Measurements from ENCODE around the gene BAZ2B.
"Not testable (repeated sequence)": the region's sequence is repeated elsewhere in the genome, so short reads cannot be mapped to it uniquely, and the experiment has no call there.

Gene BAZ2B

GRCh38 chr2:159409116-159409800, 207.1 kb downstream of the BAZ2B start:
- DNase-seq: no peak
- Mint-ChIP-seq H3K27me3 (no peaks in the 10 kb centered on the region), H3K4me3 (no peak overlapping the region), H3K9me3 (no peaks in the 10 kb centered on the region), H3K4me1 (peaks cover 7% of the 10 kb centered on the region), H3K27ac (no peak overlapping the region)
- no peak for ATAC-seq

- Mint-ChIP-seq H3K4me1 (no peaks in the 10 kb centered on the region), H3K27ac (no peak overlapping the region), H3K9me3 (no peaks in the 10 kb centered on the region), H3K4me3 (no peak overlapping the region), H3K27me3 (no peaks in the 10 kb centered on the region)
- DNase-seq (no peak), ATAC-seq (no peak)
These were observed 213.6 kb downstream of the BAZ2B start for GRCh38 chr2:159402790-159403189.

GRCh38 chr2:159402160-159402559, 214.2 kb downstream of the BAZ2B start:
- H3K27ac Mint-ChIP-seq: peak overlapping the region in 1 of 2 donors; percentile 74
- not testable (repeated sequence) for H3K27me3 Mint-ChIP-seq, H3K9me3 Mint-ChIP-seq, DNase-seq, H3K4me1 Mint-ChIP-seq, H3K4me3 Mint-ChIP-seq, ATAC-seq

- Mint-ChIP-seq H3K4me1 (no peaks in the 10 kb centered on the region), H3K27ac (no peak overlapping the region), H3K4me3 (no peak overlapping the region), H3K27me3 (no peaks in the 10 kb centered on the region), H3K9me3 (no peaks in the 10 kb centered on the region)
- ATAC-seq (no peak), DNase-seq (no peak)
These were observed 216.5 kb downstream of the BAZ2B start for GRCh38 chr2:159399716-159400415.

GRCh38 chr2:159396799-159397198, 219.5 kb downstream of the BAZ2B start:
- no peak for DNase-seq
- Mint-ChIP-seq H3K9me3 (no peaks in the 10 kb centered on the region), H3K27me3 (no peaks in the 10 kb centered on the region), H3K4me3 (no peak overlapping the region), H3K4me1 (no peaks in the 10 kb centered on the region), H3K27ac (no peak overlapping the region)
- ATAC-seq: no peak

GRCh38 chr2:159382447-159383028, 233.8 kb downstream of the BAZ2B start:
- Mint-ChIP-seq H3K27me3 (no peaks in the 10 kb centered on the region), H3K9me3 (no peaks in the 10 kb centered on the region), H3K4me1 (no peaks in the 10 kb centered on the region), H3K4me3 (no peak overlapping the region), H3K27ac (no peak overlapping the region)
- DNase-seq (no peak), ATAC-seq (no peak)

GRCh38 chr2:159381574-159381973, 234.8 kb downstream of the BAZ2B start:
- no peaks in the 10 kb centered on the region for H3K9me3 Mint-ChIP-seq
- no peaks in the 10 kb centered on the region for H3K27me3 Mint-ChIP-seq

GRCh38 chr2:159380685-159381239, 235.6 kb downstream of the BAZ2B start:
- Mint-ChIP-seq H3K4me1 (no peaks in the 10 kb centered on the region), H3K27me3 (no peaks in the 10 kb centered on the region), H3K9me3 (no peaks in the 10 kb centered on the region), H3K4me3 (no peak overlapping the region), H3K27ac (no peak overlapping the region)
- DNase-seq (no peak), ATAC-seq (no peak)

More at GRCh38 chr2:159381574-159381973, 234.8 kb downstream of the BAZ2B start:
- DNase-seq: no peak
- ATAC-seq: no peak
- H3K4me1 Mint-ChIP-seq: no peaks in the 10 kb centered on the region
- no peak overlapping the region for H3K4me3 Mint-ChIP-seq
- no peak overlapping the region for H3K27ac Mint-ChIP-seq

GRCh38 chr2:159379181-159379580, 237.2 kb downstream of the BAZ2B start:
- Mint-ChIP-seq H3K27ac (no peak overlapping the region), H3K27me3 (no peaks in the 10 kb centered on the region), H3K4me3 (no peak overlapping the region), H3K9me3 (no peaks in the 10 kb centered on the region), H3K4me1 (no peaks in the 10 kb centered on the region)
- DNase-seq: no peak
- ATAC-seq: peak; percentile 59

- H3K4me1 Mint-ChIP-seq: no peaks in the 10 kb centered on the region
- H3K4me3 Mint-ChIP-seq: no peak overlapping the region
- no peaks in the 10 kb centered on the region for H3K27me3 Mint-ChIP-seq
- DNase-seq (no peak), ATAC-seq (no peak)
- no peaks in the 10 kb centered on the region for H3K9me3 Mint-ChIP-seq
- H3K27ac Mint-ChIP-seq: peak overlapping the region in 1 of 2 donors; percentile 28
These were observed 241.1 kb downstream of the BAZ2B start for GRCh38 chr2:159375241-159375640.

- H3K27ac Mint-ChIP-seq: no peak overlapping the region
These were observed 244.8 kb downstream of the BAZ2B start for GRCh38 chr2:159371506-159371905.

GRCh38 chr2:159366538-159366937, 249.8 kb downstream of the BAZ2B start:
- no peak for DNase-seq
- H3K27me3 Mint-ChIP-seq: no peaks in the 10 kb centered on the region
- ATAC-seq: no peak

More at GRCh38 chr2:159371506-159371905, 244.8 kb downstream of the BAZ2B start:
- no peaks in the 10 kb centered on the region for H3K9me3 Mint-ChIP-seq
- DNase-seq (no peak), ATAC-seq (no peak)
- no peaks in the 10 kb centered on the region for H3K27me3 Mint-ChIP-seq
- H3K4me3 Mint-ChIP-seq: no peak overlapping the region
- H3K4me1 Mint-ChIP-seq: no peaks in the 10 kb centered on the region

GRCh38 chr2:159362816-159363251, 253.5 kb downstream of the BAZ2B start:
- DNase-seq: no peak

More at GRCh38 chr2:159366538-159366937, 249.8 kb downstream of the BAZ2B start:
- Mint-ChIP-seq H3K9me3 (no peaks in the 10 kb centered on the region), H3K27ac (no peak overlapping the region), H3K4me3 (no peak overlapping the region), H3K4me1 (no peaks in the 10 kb centered on the region)

GRCh38 chr2:159362094-159362493, 254.3 kb downstream of the BAZ2B start:
- Mint-ChIP-seq H3K27me3 (no peaks in the 10 kb centered on the region), H3K9me3 (no peaks in the 10 kb centered on the region), H3K4me3 (no peak overlapping the region), H3K4me1 (no peaks in the 10 kb centered on the region), H3K27ac (no peak overlapping the region)
- no peak for DNase-seq
- ATAC-seq: no peak

More at GRCh38 chr2:159362816-159363251, 253.5 kb downstream of the BAZ2B start:
- H3K27me3 Mint-ChIP-seq: no peaks in the 10 kb centered on the region
- no peaks in the 10 kb centered on the region for H3K9me3 Mint-ChIP-seq
- no peak overlapping the region for H3K27ac Mint-ChIP-seq
- ATAC-seq: peak; percentile 18
- H3K4me1 Mint-ChIP-seq: no peaks in the 10 kb centered on the region
- H3K4me3 Mint-ChIP-seq: no peak overlapping the region

GRCh38 chr2:159361603-159362002, 254.7 kb downstream of the BAZ2B start:
- DNase-seq, H3K4me3 Mint-ChIP-seq, H3K9me3 Mint-ChIP-seq, ATAC-seq, H3K27me3 Mint-ChIP-seq, H3K27ac Mint-ChIP-seq, H3K4me1 Mint-ChIP-seq: not testable (repeated sequence)

GRCh38 chr2:159356053-159356554, 260.2 kb downstream of the BAZ2B start:
- no peaks in the 10 kb centered on the region for H3K9me3 Mint-ChIP-seq
- no peaks in the 10 kb centered on the region for H3K27me3 Mint-ChIP-seq
- no peak overlapping the region for H3K27ac Mint-ChIP-seq
- no peaks in the 10 kb centered on the region for H3K4me1 Mint-ChIP-seq
- DNase-seq (no peak), ATAC-seq (no peak)
- H3K4me3 Mint-ChIP-seq: no peak overlapping the region
